Activated CD8-positive, alpha-beta memory T cell treated with anti-CD3 and anti-CD28 coated beads, Interleukin-2, amount 50 U/mL, for 24 hours (primary cell): ENCODE results near the gene TMEM141.
"Not testable (repeated sequence)": the region's sequence is repeated elsewhere in the genome, so short reads cannot be mapped to it uniquely, and the experiment has no call there.

Experiments used
- DNase-seq: peaks from one replicate; pipeline ENCODE4 v3.0.0-alpha.2; 2020; ENCODE audit errors: extremely low read depth

TMEM141 gene

DNA sequence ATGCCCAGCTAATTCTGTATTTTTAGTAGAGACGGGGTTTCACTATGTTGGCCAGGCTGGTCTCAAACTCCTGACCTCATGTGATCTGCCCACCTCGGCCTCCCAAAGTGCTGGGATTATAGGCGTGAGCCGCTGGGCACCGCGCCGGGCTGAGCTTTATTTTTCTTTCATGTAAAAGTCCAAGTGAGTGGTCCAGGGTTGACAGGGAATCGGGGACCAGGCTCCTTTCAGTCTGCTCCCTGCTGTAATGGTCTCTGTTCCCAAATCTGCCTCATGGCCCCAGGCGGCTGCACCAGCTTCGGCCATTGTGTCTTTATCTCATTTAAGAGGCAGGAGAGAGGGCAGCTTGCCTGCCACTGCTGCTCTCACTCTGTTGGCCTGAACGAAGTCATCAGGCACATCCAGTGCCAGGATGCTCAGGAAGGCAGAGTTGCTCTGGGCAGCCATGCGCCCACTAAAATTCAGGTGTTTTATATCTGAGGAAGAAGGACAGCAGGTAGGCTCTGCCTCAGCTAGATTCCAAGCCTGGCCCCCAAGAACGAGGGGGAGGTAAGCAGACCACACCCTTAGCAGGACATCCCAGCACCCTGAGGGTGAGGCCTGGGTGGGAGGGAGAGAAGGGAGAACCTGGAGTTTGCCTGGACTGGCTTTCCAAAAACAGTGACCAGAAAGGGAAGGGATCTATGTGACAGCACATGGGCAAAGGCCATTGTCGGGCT is 3.3 kb downstream of the TMEM141 start:
- DNase-seq = no peak

GRCh38 chr9:136795000-136795348 is 3.8 kb downstream of the TMEM141 start:
- no peak for DNase-seq

GRCh38 chr9:136796238-136796774 is 5.2 kb downstream of the TMEM141 start, which contains the start of gene CCDC183:
Gene CCDC183, plus strand, starts transcription at chr9:136796338. Its CDS starts 60 bp downstream, at chr9:136796398.
- no peak for DNase-seq

DNA sequence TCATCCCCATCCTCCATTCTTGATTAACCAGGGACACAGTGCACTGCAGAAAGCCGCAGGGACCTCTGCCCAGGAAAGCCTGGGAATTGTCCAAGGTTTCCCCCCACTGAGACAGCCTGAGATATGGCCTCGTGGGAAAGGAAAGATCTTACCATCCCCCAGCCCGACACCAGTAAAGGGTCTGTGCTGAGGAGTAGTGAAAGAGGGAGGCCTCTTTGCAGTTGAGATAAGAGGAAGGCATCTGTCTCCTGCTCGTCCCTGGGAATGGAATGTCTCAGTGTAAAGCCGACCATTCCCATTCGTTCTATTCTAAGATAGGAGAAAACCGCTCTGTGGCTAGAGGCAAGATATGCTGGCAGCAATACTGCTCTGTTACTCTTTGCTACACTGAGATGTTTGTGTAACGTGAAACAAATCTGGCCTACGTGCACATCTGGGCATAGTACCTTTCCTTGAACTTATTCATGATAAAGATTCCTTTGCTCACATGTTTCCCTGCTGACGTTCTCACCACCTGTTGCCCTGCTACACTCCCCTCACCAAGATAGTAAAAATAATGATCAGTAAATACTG is 5.7 kb downstream of the TMEM141 start:
- DNase-seq = not testable (repeated sequence)

GRCh38 chr9:136798708-136799078 is 7.5 kb downstream of the TMEM141 start:
- DNase-seq = no peak

- DNase-seq = no peak
Observed at GRCh38 chr9:136799079-136799853, 8.1 kb downstream of the TMEM141 start.

DNA sequence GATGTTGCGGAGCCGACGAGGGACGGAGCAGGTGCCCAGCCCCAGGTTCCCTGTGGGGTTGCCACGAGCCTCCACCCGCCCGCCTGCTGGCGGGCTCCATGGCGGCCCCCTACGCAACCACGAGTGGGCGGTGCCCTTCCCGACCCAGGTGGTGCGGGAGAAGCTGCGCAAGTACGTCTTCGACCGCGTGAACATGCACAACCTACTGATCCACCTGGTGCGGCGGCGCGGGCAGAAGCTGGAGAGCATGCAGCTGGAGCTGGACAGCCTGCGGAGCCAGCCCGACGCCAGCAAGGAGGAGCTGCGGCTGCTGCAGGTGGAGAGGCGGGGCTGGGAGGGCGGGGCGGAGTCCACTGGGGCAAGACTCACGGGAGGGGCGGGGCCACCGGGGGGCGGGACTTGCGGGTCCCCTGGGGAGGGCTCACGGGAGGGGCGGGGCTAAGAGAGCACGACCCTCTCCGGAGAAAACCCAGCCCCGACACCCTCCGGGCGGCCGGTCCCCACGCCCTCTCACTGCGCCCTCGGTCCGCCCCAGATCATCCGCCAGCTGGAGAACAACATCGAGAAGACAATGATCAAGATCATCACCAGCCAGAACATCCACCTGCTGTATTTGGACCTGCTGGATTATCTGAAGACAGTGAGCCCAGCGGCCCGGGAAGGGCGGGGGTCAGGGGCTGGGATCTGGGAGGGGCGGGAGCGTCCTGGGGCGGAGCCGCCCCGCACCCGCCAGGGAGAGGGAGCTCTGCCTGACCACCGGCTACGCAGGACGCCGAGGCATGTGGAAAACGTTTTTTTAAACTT is 8.9 kb downstream of the TMEM141 start:
- DNase-seq = peak; percentile 66

- no peak for DNase-seq
Observed at GRCh38 chr9:136802321-136802720, 11.2 kb downstream of the TMEM141 start.

GRCh38 chr9:136803009-136803550 is 11.9 kb downstream of the TMEM141 start:
- not testable (repeated sequence) for DNase-seq

GRCh38 chr9:136803551-136804508 is 12.7 kb downstream of the TMEM141 start:
- DNase-seq = no peak

DNA sequence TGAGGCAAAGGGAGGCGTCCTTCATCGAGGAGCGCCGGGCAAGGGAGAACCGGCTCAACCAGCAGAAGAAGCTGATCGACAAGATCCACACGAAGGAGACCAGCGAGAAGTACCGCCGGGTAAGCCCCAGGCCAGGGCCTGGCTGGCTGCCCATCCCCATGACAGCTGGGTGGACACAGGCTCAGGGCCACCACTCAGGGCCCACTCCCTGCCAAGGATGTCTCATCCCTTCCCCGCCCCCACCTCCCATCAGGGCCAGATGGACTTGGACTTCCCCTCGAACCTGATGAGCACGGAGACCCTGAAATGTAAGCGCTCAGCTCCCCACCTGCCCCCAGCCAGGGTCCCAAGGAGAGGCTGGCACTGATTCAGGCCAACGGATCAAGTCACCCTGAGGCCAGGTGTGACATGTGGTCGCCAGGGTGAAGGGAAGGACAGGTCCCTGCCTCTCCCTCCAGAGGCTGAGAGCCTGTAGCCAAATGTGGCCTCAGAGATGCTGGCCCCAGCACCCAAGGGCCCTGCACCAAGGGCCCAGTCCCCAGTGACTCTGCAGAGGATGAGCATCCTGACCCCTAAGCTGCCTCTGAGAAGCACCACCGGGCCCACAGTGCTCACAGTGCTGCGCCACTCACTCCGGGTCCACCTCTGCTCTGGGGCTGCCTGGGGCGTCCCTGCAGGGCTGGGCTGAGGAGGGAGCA is 13.5 kb downstream of the TMEM141 start:
- DNase-seq = no peak

GRCh38 chr9:136805207-136805740 is 14.1 kb downstream of the TMEM141 start:
- no peak for DNase-seq

DNA sequence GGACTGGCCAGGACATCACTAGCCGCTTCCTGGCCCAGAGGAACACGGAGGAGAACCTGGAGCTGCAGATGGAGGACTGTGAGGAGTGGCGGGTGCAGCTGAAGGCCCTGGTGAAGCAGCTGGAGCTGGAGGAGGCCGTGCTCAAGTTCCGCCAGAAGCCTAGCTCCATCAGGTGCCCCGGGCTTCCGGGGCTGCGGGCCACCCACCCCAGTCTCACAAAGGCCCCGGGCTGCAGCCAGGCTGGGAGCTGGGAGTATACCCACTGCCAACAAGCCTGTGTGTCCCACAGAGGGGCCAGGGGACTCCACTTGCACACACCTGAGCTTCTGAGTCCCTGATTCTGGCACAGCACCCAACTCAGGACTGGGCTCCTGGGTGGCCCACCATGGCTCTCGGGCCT is 14.9 kb downstream of the TMEM141 start:
- DNase-seq = no peak

DNA sequence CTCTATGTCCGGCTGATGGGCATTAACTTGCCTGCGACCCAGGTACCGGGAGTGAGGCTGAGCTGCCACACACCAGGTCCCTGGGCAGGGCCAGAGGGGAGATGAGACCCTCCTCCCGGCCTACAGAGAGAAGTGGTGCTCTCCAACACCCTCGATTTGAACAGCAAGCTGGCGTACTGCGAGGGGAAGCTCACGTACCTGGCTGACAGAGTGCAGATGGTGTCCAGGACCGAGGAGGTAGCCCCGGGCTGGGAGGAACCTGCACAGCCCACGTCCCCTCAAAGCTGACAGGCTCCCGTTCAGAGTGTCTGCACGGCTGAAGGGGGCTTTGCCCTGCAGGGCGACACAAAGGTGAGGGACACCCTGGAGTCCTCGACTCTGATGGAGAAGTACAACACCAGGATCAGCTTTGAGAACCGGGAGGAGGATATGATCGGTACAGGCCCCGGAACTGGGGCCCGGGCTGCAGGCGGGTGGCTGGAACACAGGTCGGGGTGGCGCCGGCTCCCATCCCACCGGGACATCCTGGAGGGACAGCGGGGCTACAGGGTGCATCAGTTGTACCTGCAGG is 15.6 kb downstream of the TMEM141 start:
- no peak for DNase-seq

- DNase-seq = no peak
Observed at GRCh38 chr9:136807281-136808074, 16.3 kb downstream of the TMEM141 start, which contains the start of gene RABL6. Gene RABL6, plus strand, starts transcription at chr9:136807948. Its CDS starts 249 bp downstream, at chr9:136808197.

DNA sequence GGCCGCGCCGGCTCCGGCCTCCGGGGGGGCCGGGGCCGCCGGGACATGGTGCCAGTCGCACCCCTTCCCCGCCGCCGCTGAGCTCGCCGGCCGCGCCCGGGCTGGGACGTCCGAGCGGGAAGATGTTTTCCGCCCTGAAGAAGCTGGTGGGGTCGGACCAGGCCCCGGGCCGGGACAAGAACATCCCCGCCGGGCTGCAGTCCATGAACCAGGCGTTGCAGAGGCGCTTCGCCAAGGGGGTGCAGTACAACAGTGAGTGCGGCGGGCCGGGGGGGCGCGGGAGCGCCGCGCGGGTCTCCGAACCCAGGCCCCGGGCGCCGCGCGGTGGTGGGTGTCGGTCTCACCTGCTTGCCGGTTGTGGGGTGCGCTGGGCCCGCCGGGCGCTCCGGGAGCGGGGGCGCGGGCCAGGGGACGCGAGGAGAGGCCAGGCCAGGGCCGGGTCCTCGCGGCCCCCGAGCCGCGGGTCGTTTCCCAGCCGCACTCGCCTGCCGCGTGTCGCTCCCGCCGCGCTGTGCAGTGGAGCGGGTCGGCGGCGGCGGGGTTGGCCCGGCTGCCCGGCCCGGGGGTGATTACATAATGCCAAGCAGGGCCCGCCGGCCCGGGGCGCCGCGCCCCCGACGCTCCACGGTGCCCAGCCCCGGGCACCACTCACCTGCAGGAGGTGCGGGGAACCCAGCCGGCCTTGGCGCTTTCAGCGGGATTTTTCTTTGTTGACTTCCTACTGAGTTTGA is 17.1 kb downstream of the TMEM141 start:
- no peak for DNase-seq

- no peak for DNase-seq
Observed at GRCh38 chr9:136808806-136809158, 17.6 kb downstream of the TMEM141 start.
